ENCODE data around the gene ANGPTL8.

ANGPTL8 gene

DNA sequence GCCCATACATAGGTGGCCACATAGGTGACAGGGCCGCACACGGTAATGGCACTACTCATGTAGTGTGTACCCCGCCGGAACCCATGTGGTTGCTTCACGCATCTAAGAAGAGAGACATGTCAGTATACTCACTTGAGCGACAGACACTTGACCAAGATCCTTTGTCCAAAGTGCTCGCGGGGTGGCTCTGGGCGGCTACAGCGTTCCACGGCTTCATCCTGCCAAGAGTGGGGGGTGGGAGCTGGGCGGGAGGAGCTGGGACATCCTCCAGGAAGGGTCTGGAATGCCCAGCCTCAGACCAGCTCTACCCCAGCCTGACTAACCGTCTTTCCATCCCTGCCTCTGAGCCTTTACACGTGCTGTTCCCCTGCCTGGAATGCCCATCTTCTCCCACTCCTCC lies 8.5 kb downstream of the ANGPTL8 start:
- Mint-ChIP-seq H3K27ac (no peak overlapping the region), H3K4me1 (peaks cover 10% of the 10 kb centered on the region), H3K4me3 (no peak overlapping the region), H3K9me3 (no peaks in the 10 kb centered on the region), H3K36me3 (ENCODE audit: low read depth) (peaks cover 36% of the 10 kb centered on the region), H3K27me3 (ENCODE audit: low read depth, poor library complexity) (peaks cover 3% of the 10 kb centered on the region)
- TF ChIP-seq, protein P1, sequence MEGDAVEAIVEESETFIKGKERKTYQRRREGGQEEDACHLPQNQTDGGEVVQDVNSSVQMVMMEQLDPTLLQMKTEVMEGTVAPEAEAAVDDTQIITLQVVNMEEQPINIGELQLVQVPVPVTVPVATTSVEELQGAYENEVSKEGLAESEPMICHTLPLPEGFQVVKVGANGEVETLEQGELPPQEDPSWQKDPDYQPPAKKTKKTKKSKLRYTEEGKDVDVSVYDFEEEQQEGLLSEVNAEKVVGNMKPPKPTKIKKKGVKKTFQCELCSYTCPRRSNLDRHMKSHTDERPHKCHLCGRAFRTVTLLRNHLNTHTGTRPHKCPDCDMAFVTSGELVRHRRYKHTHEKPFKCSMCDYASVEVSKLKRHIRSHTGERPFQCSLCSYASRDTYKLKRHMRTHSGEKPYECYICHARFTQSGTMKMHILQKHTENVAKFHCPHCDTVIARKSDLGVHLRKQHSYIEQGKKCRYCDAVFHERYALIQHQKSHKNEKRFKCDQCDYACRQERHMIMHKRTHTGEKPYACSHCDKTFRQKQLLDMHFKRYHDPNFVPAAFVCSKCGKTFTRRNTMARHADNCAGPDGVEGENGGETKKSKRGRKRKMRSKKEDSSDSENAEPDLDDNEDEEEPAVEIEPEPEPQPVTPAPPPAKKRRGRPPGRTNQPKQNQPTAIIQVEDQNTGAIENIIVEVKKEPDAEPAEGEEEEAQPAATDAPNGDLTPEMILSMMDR (IDR thresholded peaks at IDR 0.05): no peak
- DNase-seq: no peak

DNA sequence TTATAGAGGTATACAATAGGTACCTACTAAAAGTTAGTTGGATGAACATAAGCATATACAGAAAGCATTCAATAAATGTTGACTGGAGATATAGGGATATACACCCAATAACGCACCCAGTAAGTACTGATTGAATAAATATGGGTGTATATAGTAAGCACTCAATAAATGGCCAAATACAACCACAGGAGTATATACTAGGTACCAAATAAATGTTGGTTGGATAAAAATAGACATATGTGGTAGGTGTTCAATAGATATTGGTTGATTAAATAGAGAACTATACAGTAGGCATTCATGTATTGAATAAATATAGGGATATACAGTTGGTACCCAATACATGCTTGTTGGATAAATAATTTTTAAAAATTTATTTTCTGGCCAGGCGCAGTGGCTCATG lies 9.4 kb downstream of the ANGPTL8 start:
- DNase-seq: no peak
- Mint-ChIP-seq H3K27ac (no peak overlapping the region), H3K4me1 (peaks cover 10% of the 10 kb centered on the region), H3K9me3 (no peaks in the 10 kb centered on the region), H3K27me3 (ENCODE audit: low read depth, poor library complexity) (peaks cover 3% of the 10 kb centered on the region), H3K4me3 (no peak overlapping the region), H3K36me3 (ENCODE audit: low read depth) (peaks cover 32% of the 10 kb centered on the region)
- TF ChIP-seq, protein P1 (IDR thresholded peaks at IDR 0.05): no peak

DNA sequence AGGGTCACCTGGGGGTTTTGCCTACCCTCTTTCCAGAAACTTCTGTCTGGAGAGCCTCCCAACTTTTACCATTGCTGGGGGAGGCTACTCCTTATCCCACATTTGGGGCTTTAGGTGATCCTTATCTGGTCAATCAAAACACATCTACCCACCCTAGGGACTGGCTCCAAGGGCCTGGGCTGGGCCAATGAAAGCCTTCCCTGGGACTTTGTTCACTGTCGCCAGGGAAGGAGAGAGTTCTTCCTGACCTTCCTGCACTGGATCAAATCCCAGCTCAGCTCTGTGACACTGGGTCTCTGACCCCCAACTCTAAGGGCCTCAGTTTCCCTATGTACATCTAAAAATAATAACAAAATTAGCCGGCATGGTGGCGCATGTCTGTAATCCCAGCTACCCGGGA lies 11.8 kb downstream of the ANGPTL8 start:
- no peaks in the 10 kb centered on the region for H3K9me3 Mint-ChIP-seq
- peaks cover 3% of the 10 kb centered on the region for H3K27me3 Mint-ChIP-seq (ENCODE audit: low read depth, poor library complexity)
- H3K36me3 Mint-ChIP-seq (ENCODE audit: low read depth): peaks cover 28% of the 10 kb centered on the region
- H3K4me3 Mint-ChIP-seq: no peak overlapping the region
- DNase-seq: no peak
- peaks cover 17% of the 10 kb centered on the region for H3K4me1 Mint-ChIP-seq
- no peak overlapping the region for H3K27ac Mint-ChIP-seq
- TF ChIP-seq, protein P1 (IDR thresholded peaks at IDR 0.05): no peak

DNA sequence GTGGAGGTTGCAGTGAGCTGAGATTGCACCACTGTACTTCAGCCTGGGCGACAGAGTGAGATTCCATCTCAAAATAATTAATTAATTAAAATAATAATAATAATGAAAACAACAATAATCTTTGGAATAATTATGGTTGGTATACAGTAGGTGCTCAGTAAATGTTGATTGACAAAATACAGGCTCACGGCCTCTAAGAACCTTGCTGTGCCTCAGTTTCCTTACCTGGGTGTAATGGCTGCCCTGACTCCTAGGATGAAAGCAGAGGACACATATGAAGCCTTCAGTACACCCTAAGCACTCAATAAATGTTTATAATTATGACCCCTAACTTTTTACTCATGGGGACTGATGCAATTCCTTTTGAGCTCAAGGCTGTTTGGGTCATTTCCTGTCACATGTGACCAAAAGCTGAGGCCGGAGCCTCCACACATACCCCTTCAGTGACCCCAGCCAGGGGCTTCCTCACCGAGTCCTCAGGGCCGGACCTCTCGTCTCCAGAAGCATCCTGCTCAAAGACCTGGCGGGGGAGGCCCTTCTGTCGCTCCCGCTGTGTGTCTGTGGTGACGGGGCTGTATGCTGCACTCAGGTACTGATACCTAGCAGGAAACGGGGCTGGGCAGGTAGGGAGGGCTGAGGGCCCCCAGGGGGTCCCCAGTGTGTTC lies 12.4 kb downstream of the ANGPTL8 start:
- H3K9me3 Mint-ChIP-seq: no peaks in the 10 kb centered on the region

DNA sequence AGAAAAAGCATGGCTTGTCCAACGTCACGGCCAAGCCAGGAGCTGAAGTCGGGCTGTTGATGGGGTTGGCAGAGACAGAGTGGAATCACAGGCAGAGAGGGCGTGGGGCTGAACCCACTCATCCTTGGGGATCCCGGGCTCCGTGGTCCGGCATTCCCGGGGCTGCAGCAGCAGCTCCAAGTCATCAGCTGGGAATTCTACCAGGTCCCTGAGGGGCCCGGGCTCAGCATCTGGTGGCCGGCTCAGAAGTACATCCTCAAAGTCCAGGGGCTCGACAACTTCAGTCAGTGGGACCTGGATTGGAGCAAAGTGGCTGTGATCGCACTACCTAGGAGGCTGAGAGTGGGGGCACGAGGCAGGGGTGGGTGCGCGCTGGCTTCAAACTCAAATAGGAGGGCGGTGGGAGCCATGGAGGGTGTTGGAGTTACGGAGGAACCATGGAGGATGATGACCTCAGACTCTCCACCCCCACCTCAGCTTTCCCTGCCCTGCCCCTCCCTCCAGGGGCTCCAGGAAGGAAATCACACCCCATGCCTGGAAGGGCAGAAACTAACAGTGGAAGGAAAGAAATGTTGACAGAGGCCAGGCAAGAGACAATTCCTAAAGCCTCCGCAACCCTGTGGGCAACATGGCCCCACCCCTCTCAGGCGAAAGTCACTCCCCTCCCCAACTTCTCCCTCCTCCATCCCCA lies 13.4 kb downstream of the ANGPTL8 start:
- H3K27ac Mint-ChIP-seq: no peak overlapping the region
- H3K27me3 Mint-ChIP-seq (ENCODE audit: low read depth, poor library complexity): peaks cover 7% of the 10 kb centered on the region
- H3K9me3 Mint-ChIP-seq: no peaks in the 10 kb centered on the region
- TF ChIP-seq, protein P1 (IDR thresholded peaks at IDR 0.05): no peak
- H3K36me3 Mint-ChIP-seq (ENCODE audit: low read depth): peaks cover 17% of the 10 kb centered on the region
- H3K4me3 Mint-ChIP-seq: no peak overlapping the region
- no peak for DNase-seq
- peaks cover 18% of the 10 kb centered on the region for H3K4me1 Mint-ChIP-seq

More for the DNA sequence above, 12.4 kb downstream of the ANGPTL8 start:
- TF ChIP-seq, protein P1 (IDR thresholded peaks at IDR 0.05): no peak
- Mint-ChIP-seq H3K27ac (no peak overlapping the region), H3K36me3 (ENCODE audit: low read depth) (peaks cover 22% of the 10 kb centered on the region), H3K4me1 (peaks cover 18% of the 10 kb centered on the region), H3K4me3 (no peak overlapping the region), H3K27me3 (ENCODE audit: low read depth, poor library complexity) (peaks cover 3% of the 10 kb centered on the region)
- no peak for DNase-seq

DNA sequence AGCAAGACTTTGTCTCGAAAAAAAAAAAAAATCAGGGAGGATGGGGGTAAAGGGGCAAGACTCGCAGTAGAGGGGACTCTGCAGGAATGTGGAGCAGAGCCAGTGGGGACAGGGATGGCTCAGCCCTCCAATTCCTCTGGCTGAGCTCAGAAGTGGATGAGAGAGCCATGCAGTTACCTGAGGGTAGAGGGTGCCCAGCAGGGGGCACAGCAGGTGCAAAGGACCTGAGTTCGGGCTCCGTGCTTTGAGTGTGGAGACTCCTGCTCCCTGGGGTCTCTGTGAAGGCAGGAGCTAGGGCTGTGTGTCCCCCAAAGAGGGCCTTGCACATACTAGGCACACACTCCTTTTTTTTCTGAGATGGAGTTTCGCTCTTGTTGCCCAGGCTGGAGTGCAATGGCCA lies 15.2 kb downstream of the ANGPTL8 start:
- TF ChIP-seq, protein P1 (IDR thresholded peaks at IDR 0.05): no peak
- H3K9me3 Mint-ChIP-seq: no peaks in the 10 kb centered on the region
- peaks cover 4% of the 10 kb centered on the region for H3K27me3 Mint-ChIP-seq (ENCODE audit: low read depth, poor library complexity)
- no peak overlapping the region for H3K4me3 Mint-ChIP-seq
- H3K36me3 Mint-ChIP-seq (ENCODE audit: low read depth): peaks cover 11% of the 10 kb centered on the region
- no peak for DNase-seq
- H3K4me1 Mint-ChIP-seq: peaks cover 18% of the 10 kb centered on the region
- no peak overlapping the region for H3K27ac Mint-ChIP-seq

Data from nephron progenitor cell (in vitro differentiated cells).